GM19395 (cell line): ENCODE measurements around the gene WDR5.

Experiments
- ATAC-seq: cut with Tn5 transposase; IDR thresholded peaks from one replicate; pipeline ENCODE4 v1.9.1; 2021; ENCODE audit warnings: mild to moderate bottlenecking, moderate library complexity; ENCODE audit not compliant: unreplicated experiment

WDR5 gene

DNA sequence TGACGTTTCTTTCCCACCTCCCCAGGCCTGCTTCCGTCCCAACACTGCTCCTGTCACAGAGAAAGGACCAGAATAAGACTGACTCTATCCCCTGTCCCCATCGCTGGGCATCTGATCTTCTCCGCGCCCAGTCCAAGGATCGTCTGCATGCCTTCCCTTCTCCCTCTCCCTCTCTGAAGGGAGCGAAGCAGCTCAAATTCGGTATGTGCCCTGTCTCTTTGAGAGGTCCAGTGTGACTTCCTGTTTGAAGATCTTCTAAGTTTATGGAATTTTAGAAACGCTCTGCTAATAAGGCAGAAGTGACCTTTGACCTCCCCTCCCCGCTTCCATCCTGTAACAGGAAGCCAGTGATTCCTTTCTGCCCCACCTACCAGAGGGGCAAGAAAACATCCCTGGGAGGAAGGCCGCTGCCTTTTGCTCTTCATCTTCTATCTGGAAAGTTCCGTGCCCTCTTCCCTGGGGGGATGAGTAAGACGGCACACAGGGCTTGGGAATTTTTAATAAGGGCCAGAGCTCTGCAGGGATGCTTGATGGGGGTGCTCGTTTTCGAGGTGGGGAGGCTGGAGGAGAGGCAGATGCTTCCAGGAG is 69.2 kb downstream of the WDR5 start:
- ATAC-seq = no peak

DNA sequence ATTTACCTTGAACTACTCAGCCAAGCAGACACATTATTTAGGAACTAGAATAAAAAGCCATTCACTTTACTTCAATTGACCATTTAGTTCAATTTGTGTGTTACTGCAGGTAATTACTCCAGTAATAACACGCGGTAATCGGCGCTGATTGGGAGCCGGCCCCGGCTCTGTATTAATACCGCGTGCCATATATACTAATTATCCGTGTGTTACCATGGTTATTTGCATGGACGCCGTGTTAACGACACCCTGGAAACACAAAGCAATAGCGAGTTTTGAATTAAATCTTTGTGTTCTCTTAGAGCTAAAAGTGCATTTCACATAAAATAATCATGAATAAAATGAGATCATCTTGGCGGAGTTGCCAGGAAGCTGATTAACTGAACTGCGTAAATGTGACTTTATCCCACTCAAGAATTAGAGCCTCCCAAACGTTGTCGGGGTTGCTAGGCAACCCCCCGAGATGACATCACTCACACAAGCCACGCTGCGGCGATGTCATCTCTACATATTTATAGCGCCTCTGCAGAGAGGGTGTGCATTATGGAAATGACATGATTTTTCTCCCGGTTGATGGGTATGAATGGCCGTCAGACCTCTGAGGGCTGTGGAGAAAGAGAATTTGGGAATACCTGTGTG is 69.9 kb downstream of the WDR5 start:
- ATAC-seq = no peak

DNA sequence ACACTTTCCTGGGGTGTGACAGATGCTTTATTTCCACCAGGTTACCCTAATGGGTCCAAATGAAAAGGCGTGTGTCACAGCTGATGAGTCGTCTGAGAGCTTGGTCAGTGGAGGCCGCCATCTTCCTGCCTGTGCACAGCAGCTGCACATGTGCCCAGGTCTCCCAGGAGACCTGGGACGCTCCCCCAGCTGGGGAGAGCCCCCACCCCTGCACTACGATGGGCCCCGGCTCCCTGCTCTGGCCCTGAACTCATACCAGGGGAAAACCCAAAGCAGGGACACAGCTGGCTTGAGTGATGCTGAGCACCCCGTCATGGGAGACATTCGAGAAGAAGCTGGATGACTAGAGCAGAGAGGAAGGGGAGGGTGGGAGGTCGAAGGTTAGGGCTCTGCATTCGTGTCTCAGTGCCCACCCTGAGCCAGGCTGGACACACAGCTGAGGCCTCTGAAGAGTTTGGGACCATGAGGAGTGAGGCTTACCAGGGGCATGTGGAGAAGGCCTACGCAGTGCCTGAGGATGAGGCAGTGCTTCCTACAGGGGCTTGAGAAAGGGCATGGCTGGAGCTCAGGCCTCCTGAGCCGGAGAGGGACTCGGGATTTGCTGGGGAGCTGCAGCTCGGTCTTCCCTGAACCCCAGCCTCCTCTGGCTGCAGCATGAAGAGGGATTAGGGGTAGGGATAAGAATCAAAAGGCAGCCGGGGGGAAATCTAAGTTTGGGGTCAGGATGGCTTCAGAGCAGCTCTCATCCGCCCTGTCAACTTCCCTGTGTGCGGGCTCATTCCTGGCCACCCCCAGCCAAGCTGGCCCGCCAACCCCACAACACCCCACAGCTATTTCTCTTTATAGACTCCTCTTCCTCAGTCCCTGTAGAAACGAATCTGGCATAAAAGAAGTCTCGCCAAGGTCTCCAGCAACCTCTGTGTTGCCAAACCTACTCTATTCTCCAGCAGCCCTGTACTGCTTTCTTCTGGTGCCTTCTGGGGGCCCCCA is 70.7 kb downstream of the WDR5 start:
- ATAC-seq = no peak

DNA sequence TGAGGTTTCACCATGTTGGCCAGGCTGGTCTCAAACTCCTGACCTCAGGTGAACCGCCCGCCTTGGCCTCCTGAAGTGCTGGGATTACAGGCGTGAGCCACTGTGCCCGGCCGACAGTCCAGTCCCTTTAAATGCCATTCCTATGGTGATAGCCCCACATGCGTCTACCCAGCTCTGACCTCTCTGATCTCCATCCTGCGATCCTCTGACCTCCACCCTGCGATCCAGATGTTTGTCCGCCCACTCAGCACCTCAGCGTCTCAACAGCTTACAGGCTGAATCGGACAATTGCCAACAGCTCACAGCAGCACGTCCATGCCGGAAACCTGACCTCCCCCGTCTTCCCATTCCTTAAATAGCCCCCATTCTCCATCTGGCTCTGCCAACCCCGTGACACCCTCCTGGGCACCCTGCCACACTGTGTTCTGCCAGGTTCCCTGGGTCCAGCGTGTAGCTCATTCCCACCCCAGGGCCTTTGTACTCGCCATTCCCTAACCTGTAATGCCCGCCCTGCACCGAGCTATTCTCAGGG is 72.5 kb downstream of the WDR5 start:
- ATAC-seq = no peak

DNA sequence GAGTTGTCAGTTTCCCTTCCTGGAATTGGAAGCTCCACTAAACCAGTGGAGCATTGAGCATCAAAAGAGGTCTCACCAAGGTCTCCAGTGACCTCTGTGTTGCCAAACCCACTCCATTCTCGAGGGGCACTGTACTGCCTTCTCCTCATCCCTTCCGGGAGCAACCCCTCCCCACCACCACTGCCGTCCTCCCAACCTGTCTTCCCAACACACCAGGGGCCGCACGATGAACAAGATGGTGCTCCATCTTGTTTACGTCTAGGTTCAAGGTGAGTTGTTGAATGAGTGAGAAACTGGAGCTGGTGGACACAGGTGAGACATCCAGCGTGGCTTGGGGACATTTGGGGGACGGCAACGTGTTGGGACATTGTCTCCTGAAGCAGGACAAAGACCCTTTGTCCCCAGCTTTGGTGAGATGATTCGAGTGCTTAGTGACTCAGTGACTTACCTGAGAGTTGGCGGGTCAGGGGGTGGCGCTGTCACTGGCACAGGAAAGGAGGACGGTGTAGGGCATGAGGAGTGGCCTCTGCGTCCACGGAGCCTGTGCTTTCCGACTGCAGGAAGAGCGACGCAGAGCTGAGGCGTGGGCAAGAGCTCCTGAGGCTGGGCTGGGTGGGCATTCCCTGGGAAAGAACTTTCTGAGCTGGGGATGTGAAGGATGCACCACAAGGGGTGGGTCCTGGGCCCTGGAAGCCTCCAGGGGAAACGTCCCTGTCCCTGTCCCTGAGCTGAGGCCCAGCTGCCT is 73.3 kb downstream of the WDR5 start:
- no peak for ATAC-seq
